ENCODE data around the gene LRRIQ4. TPM values are rescaled to one million over a fixed set of nuclear protein-coding genes. Genes with fewer than 3 reads are reported as not detected.

Gene LRRIQ4
- total and polyA plus RNA-seq, 4 donors = 0.19 to 0.28 (median 0.23) TPM

DNA sequence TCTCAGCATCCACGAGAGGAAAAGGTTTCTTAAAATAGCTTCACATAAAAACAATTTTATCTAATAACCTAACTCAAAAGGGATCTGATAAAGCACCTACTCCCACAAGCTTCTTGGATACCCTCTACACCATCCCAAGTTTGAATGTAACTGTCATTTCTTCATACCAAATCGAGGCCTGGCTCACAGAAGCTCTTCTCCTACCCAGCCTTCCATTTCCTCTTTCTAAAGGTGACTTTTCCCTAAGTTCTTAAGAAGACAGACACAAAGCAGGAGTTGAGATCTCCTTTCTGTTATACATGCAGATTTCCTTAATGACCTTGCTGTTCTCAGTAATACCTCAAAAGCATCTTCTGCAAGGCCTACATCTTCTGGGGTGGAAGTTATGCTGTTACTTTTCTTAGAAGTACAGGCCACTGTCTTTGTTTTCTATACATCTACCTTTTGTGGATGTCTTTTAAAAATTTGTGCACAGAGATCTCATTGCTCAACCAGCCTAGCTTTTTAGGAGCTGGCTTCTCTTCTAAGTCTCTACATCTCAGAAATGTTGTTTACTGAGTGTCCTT is 3.4 kb upstream of the LRRIQ4 start:
- H3K9me3 ChIP-seq (ENCODE audit: control insufficient read depth, insufficient read depth, low read length) = no peaks in the 10 kb centered on the region
- no peak overlapping the region for H3K4me3 ChIP-seq (ENCODE audit: low read depth, low read length)
- 56% methylated on average over 1 of the region's 2 CpGs for WGBS (ENCODE audit: insufficient coverage)
- peaks cover 10% of the 10 kb centered on the region for H3K4me1 ChIP-seq (ENCODE audit: control insufficient read depth, insufficient read depth, low read length)
- no peak for DNase-seq (ENCODE audit: low read depth in 4 of 6, low spot score in 6 of 6)
- no peak overlapping the region for H3K27ac ChIP-seq (ENCODE audit: low read depth, low read length)
- no peaks in the 10 kb centered on the region for H3K27me3 ChIP-seq (ENCODE audit: control insufficient read depth, insufficient read depth, low read length)
- no peaks in the 10 kb centered on the region for H3K36me3 ChIP-seq (ENCODE audit: control insufficient read depth, insufficient read depth, low read length)

DNA sequence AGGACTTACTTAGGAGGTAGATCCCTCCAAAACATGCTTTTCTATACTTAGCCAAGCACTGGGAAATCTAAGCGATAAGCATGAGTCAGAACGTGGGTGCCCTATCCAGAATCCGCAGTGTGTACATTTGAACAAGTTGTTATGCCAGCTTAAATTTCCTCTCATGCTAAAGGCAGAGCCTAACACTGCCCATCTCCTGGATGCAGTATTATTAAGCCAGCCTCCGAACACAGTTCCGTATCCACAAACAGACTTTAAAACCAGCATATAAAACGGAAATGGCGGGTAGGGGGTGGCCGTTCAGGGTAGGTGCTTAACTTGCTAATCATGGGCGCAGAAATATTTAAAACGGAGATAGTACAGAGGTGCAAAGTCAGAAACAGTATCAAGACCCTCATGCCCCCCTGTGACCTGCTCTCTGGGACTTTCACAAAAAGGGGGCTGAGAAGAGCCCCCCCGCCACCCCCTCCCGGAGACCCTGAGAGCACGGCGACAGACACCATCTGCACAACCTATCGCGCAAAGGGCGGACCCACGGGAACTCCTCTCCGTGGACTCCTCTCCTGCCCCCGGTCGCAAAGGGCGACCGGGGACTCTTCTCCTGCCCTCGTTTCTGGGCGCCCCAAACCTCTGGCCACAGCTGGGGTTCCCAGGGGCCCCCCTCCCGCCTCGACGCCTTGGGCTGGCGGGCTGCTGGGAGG is 889 bp upstream of the LRRIQ4 start:
- WGBS (ENCODE audit: insufficient coverage) = 6% methylated on average over 22 of the region's 29 CpGs
- peak overlapping the region; percentile 87 for H3K27ac ChIP-seq (ENCODE audit: low read depth, low read length)
- no peaks in the 10 kb centered on the region for H3K36me3 ChIP-seq (ENCODE audit: control insufficient read depth, insufficient read depth, low read length)
- peaks cover 10% of the 10 kb centered on the region for H3K4me1 ChIP-seq (ENCODE audit: control insufficient read depth, insufficient read depth, low read length)
- DNase-seq (ENCODE audit: low read depth in 4 of 6, low spot score in 6 of 6) = peak; percentile 15 to 77 (median 28)
- peaks cover 5% of the 10 kb centered on the region for H3K9me3 ChIP-seq (ENCODE audit: control insufficient read depth, insufficient read depth, low read length)
- no peaks in the 10 kb centered on the region for H3K27me3 ChIP-seq (ENCODE audit: control insufficient read depth, insufficient read depth, low read length)
- H3K4me3 ChIP-seq (ENCODE audit: low read depth, low read length) = peak overlapping the region; percentile 68

DNA sequence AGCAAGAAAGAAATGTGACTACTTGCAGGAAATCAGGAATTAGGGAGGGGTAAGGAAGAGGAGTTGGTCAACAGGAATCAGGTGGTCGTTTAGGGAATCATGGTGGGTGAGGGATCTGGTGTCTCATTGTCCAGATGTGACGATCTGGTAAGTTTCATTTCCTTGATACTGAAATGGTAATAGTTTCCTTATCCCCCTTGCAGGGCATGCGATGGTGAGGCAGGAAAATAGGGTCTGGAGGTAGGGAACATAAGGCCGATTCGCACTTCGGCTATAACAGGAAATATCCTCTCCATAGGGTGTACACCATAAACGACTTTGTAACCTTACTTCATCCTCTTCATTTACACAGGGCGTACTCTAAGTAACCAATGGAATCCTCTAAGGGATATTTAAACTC is 608 bp downstream of the LRRIQ4 start:
- Histone ChIP-seq H3K4me1 (ENCODE audit: control insufficient read depth, insufficient read depth, low read length) (peaks cover 10% of the 10 kb centered on the region), H3K36me3 (ENCODE audit: control insufficient read depth, insufficient read depth, low read length) (no peaks in the 10 kb centered on the region), H3K27ac (ENCODE audit: low read depth, low read length) (peak overlapping the region; percentile 35), H3K27me3 (ENCODE audit: control insufficient read depth, insufficient read depth, low read length) (no peaks in the 10 kb centered on the region), H3K4me3 (ENCODE audit: low read depth, low read length) (peak overlapping the region; percentile 21), H3K9me3 (ENCODE audit: control insufficient read depth, insufficient read depth, low read length) (peaks cover 5% of the 10 kb centered on the region)
- 22% methylated on average over 1 of the region's 8 CpGs for WGBS (ENCODE audit: insufficient coverage)
- peak in 1 of 6 donors; percentile 7 for DNase-seq (ENCODE audit: low read depth in 4 of 6, low spot score in 6 of 6)

- 62% methylated on average over 18 of the region's 27 CpGs for WGBS (ENCODE audit: insufficient coverage)
- Histone ChIP-seq H3K36me3 (ENCODE audit: control insufficient read depth, insufficient read depth, low read length) (no peaks in the 10 kb centered on the region), H3K9me3 (ENCODE audit: control insufficient read depth, insufficient read depth, low read length) (peaks cover 5% of the 10 kb centered on the region), H3K4me1 (ENCODE audit: control insufficient read depth, insufficient read depth, low read length) (peaks cover 10% of the 10 kb centered on the region), H3K27ac (ENCODE audit: low read depth, low read length) (no peak overlapping the region), H3K4me3 (ENCODE audit: low read depth, low read length) (peak overlapping the region; percentile 21), H3K27me3 (ENCODE audit: control insufficient read depth, insufficient read depth, low read length) (no peaks in the 10 kb centered on the region)
- DNase-seq (ENCODE audit: low read depth in 4 of 6, low spot score in 6 of 6) = peak in 2 of 6 donors; percentile 9 to 27
Measured at GRCh38 chr3:169813757-169814517, 1.3 kb downstream of the LRRIQ4 start.

DNA sequence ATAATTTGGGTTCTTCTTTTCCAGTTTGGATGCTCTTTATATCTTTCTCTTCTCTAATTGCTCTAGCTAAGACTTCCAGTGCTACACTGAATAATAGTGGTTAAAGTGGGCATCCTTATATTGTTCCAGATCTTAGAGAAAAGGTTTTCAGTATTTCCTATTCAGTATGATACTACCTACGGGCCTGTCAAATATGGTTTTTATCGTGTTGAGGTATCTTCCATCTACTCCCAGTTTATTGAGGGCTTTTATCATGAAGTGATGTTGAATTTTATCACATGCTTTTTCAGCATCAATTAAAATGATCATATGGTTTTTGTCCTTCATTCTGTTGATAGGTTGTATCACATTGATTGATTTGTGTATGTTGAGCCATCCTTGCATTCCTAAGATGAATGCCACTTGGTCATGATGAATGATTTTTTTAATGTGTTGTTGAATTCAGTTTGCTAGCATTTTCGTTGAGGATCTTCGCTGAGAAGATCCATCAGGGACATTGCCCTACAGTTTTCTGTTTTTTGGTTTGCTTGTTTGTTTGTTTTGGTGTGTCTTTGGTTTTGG is 3.0 kb downstream of the LRRIQ4 start:
- no peak for DNase-seq (ENCODE audit: low read depth in 4 of 6, low spot score in 6 of 6)
- H3K9me3 ChIP-seq (ENCODE audit: control insufficient read depth, insufficient read depth, low read length) = peaks cover 5% of the 10 kb centered on the region
- no peak overlapping the region for H3K4me3 ChIP-seq (ENCODE audit: low read depth, low read length)
- no peaks in the 10 kb centered on the region for H3K36me3 ChIP-seq (ENCODE audit: control insufficient read depth, insufficient read depth, low read length)
- no peak overlapping the region for H3K27ac ChIP-seq (ENCODE audit: low read depth, low read length)
- no peaks in the 10 kb centered on the region for H3K27me3 ChIP-seq (ENCODE audit: control insufficient read depth, insufficient read depth, low read length)
- H3K4me1 ChIP-seq (ENCODE audit: control insufficient read depth, insufficient read depth, low read length) = peaks cover 10% of the 10 kb centered on the region
- 83% methylated on average over 1 of the region's 4 CpGs for WGBS (ENCODE audit: insufficient coverage)

- Histone ChIP-seq H3K27me3 (ENCODE audit: control insufficient read depth, insufficient read depth, low read length) (no peaks in the 10 kb centered on the region), H3K4me1 (ENCODE audit: control insufficient read depth, insufficient read depth, low read length) (no peaks in the 10 kb centered on the region), H3K4me3 (ENCODE audit: low read depth, low read length) (no peak overlapping the region), H3K9me3 (ENCODE audit: control insufficient read depth, insufficient read depth, low read length) (peaks cover 5% of the 10 kb centered on the region), H3K36me3 (ENCODE audit: control insufficient read depth, insufficient read depth, low read length) (no peaks in the 10 kb centered on the region), H3K27ac (ENCODE audit: low read depth, low read length) (no peak overlapping the region)
- no CpG with 5 or more reads among the region's 2 CpGs for WGBS (ENCODE audit: insufficient coverage)
- DNase-seq (ENCODE audit: low read depth in 4 of 6, low spot score in 6 of 6) = no peak
Measured at GRCh38 chr3:169818316-169818715, 5.6 kb downstream of the LRRIQ4 start.

DNA sequence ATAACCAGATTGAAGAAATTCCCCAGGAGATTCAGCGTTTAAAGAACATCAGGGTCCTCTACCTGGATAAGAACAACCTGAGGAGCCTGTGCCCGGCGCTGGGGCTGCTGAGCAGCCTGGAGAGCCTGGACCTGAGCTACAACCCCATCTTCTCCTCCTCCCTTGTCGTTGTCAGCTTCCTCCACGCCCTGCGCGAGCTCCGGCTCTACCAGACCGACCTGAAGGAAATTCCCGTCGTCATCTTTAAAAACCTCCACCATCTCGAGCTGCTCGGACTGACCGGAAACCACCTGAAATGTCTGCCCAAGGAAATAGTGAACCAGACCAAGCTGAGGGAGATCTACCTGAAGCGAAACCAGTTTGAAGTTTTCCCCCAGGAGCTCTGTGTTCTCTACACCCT is 9.4 kb downstream of the LRRIQ4 start:
- no peaks in the 10 kb centered on the region for H3K9me3 ChIP-seq (ENCODE audit: control insufficient read depth, insufficient read depth, low read length)
- no peaks in the 10 kb centered on the region for H3K27me3 ChIP-seq (ENCODE audit: control insufficient read depth, insufficient read depth, low read length)
- no peak overlapping the region for H3K27ac ChIP-seq (ENCODE audit: low read depth, low read length)
- 94% methylated on average over 15 of the region's 15 CpGs for WGBS (ENCODE audit: insufficient coverage)
- no peaks in the 10 kb centered on the region for H3K36me3 ChIP-seq (ENCODE audit: control insufficient read depth, insufficient read depth, low read length)
- no peaks in the 10 kb centered on the region for H3K4me1 ChIP-seq (ENCODE audit: control insufficient read depth, insufficient read depth, low read length)
- DNase-seq (ENCODE audit: low read depth in 4 of 6, low spot score in 6 of 6) = no peak
- H3K4me3 ChIP-seq (ENCODE audit: low read depth, low read length) = no peak overlapping the region

DNA sequence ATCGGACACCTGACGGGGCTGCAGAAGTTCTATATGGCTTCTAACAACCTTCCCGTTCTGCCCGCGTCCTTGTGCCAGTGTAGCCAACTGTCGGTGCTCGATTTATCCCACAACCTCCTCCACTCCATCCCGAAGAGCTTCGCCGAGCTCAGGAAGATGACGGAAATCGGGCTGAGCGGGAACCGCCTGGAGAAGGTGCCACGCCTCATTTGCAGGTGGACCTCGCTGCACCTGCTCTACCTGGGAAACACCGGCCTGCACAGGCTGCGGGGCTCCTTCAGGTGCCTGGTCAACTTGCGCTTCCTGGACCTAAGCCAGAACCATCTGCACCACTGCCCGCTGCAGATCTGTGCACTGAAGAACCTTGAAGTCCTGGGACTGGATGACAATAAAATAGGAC is 9.9 kb downstream of the LRRIQ4 start:
- H3K9me3 ChIP-seq (ENCODE audit: control insufficient read depth, insufficient read depth, low read length) = no peaks in the 10 kb centered on the region
- no peak overlapping the region for H3K27ac ChIP-seq (ENCODE audit: low read depth, low read length)
- no peaks in the 10 kb centered on the region for H3K4me1 ChIP-seq (ENCODE audit: control insufficient read depth, insufficient read depth, low read length)
- H3K27me3 ChIP-seq (ENCODE audit: control insufficient read depth, insufficient read depth, low read length) = no peaks in the 10 kb centered on the region
- no peaks in the 10 kb centered on the region for H3K36me3 ChIP-seq (ENCODE audit: control insufficient read depth, insufficient read depth, low read length)
- no peak for DNase-seq (ENCODE audit: low read depth in 4 of 6, low spot score in 6 of 6)
- 94% methylated on average over 20 of the region's 20 CpGs for WGBS (ENCODE audit: insufficient coverage)
- H3K4me3 ChIP-seq (ENCODE audit: low read depth, low read length) = no peak overlapping the region

GRCh38 chr3:169822983-169823382 is 10.3 kb downstream of the LRRIQ4 start:
- WGBS (ENCODE audit: insufficient coverage) = 92% methylated on average over 3 of the region's 6 CpGs
- Histone ChIP-seq H3K27ac (ENCODE audit: low read depth, low read length) (no peak overlapping the region), H3K9me3 (ENCODE audit: control insufficient read depth, insufficient read depth, low read length) (no peaks in the 10 kb centered on the region), H3K4me3 (ENCODE audit: low read depth, low read length) (no peak overlapping the region), H3K27me3 (ENCODE audit: control insufficient read depth, insufficient read depth, low read length) (no peaks in the 10 kb centered on the region), H3K36me3 (ENCODE audit: control insufficient read depth, insufficient read depth, low read length) (no peaks in the 10 kb centered on the region), H3K4me1 (ENCODE audit: control insufficient read depth, insufficient read depth, low read length) (no peaks in the 10 kb centered on the region)
- DNase-seq (ENCODE audit: low read depth in 4 of 6, low spot score in 6 of 6) = no peak

Data from spinal cord (tissue), 10 donors.